GM18861 (cell line): ENCODE results near the gene LGI4.
"Not testable (repeated sequence)": the region's sequence is repeated elsewhere in the genome, so short reads cannot be mapped to it uniquely, and the experiment has no call there.

Experiments
- ATAC-seq: cut with Tn5 transposase; IDR thresholded peaks from one replicate; pipeline ENCODE4 v1.9.1; 2021; ENCODE audit not compliant: unreplicated experiment

The LGI4 gene

DNA sequence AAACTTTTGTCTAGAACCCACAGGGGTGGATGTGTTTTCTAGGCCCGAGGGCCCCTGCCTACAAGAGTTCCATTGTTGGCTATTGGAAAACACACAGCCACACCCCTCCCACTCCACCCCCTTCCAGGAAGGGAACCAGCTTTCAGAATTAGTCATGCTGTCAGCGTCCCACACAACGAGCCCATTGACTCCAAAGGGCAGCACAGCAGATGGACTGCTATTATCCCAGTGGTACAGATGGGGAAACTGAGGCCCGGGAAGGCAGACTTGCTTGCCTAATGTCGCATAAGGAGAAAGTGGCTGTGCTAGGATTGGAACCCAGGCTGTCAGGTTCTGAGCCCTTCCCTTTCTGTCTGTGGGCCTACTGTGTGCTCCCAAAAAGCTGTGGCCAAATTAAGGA lies 27.3 kb downstream of the LGI4 start:
- no peak for ATAC-seq

DNA sequence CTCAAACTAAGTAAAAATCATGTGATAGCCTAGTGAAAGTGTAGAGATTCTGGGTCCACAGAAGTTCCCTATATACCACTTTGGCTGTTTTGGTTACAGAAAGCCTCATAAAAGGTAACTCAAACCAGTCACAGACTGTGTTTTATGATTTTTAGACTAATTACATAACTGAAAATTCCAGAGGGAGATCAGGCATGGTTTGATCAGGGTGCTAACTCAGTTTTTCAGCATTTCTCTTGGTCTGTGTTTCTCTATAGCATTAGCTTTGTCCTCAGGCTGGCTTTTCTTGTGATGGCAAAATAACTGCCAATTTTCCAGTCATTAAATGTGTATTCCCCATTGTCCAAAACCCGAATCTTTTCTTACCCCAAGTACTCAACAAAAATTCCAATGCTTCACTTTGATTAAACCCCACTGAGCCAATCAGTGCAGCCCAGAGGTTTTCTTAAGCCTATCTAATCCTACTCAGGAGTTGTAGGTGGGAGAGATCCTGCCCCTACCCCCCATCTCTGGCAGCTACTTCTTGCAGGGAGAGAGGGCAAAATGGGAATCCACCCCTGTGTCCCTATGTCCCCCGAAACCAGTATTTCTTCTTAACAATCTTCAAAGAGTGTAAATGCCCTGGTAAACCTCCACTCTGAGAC lies 27.8 kb downstream of the LGI4 start:
- no peak for ATAC-seq

DNA sequence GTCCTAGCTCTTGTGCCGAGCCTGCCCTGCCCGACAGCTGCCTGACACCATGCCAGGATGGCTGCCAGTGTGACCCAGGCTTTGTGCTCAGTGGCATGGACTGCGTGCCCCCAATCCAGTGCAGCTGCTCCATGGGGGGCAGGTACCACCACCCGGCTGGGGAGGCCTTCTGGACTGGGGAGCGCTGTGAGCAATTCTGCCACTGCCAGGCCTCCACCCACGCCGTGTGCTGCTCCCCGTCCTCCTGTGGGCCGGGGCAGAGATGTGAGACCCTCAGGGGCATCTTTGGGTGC lies 28.6 kb downstream of the LGI4 start:
- ATAC-seq = no peak

DNA sequence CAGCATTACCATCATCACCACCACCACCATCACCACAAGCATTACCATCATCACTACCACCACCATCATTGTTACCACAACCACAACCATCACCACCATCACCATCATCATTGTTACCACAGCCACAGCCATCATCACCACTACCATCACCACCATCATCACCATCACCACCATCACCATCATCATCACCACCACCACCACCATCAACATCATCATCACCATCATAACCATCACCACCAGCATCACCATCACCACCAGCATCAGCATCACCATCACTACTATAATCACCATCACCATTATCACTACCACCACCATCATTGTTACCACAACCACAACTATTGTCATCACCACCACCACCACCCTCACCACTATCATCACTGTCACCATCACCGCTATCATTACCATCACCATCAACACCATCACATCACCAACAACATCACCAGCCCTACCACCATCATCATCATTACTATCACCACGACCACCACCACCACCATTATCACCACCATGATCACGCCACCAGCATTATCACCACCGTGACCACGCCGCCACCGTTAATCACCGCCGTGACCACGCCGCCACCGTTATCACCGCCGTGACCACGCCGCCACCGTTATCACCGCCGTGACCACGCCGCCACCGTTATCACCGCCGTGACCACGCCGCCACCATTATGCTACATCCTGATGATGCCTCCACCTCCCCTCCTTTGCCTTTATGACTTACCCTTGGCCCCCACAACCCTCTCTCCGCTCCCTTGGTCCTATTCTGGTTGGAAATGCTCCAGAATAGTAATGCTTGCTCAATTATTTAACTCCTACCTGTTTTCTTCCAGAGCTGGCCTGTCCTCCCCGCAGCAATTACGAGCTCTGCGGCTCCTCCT lies 29.2 kb downstream of the LGI4 start:
- ATAC-seq = no peak

DNA sequence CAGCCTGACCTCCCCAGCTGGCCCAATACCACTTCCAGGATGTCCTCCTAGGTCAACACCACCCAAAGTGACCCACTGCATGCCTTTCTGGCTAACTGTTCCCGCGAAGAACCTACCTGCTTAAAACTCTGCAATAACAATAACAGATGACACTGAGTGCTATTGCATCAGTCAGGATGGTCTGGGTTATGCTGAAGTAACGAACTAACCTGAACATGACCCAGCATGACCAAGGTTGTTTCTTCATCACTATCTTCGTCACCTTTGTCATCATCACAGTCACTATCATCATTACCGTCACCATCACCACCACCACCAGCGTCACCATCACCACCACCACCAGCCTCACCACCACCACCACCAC lies 29.8 kb downstream of the LGI4 start:
- ATAC-seq = no peak

DNA sequence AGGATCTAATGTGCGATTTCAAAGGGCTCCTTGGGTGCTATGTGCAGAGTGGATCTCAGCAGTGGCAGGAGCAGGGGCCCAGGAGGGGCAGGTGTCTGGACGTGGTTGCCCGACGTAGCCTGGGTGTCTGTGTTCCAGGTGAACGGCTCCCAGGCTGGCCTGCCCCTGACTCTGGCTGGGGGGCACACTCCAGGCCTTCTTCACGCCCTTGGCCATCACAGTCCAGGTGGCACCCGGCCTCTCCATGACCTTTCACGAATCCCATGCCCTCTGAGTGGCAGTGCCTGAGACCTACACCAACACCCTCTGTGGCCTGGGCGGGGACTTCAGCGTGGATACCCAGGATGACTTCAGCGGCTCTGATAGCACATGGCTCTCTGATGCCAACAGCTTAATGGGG lies 30.5 kb downstream of the LGI4 start:
- no peak for ATAC-seq

DNA sequence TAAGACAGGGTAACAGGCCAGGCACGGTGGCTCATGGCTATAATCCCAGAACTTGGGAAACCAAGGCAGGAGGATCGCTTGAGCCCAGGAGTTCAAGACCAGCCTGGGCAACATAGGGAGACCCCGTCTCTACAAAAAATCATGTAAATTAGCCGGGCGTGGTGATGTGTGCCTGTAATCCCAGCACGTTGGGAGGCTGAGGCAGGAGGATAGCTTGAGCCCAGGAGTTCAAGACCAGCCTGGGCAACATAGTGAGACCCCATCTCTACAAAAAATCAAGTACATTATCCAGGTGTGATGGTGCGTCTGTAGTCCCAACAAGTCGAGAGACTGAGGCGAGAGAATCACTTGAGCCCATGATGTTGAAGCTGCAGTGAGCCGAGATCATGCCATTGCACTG lies 31.2 kb downstream of the LGI4 start:
- ATAC-seq = not testable (repeated sequence)

DNA sequence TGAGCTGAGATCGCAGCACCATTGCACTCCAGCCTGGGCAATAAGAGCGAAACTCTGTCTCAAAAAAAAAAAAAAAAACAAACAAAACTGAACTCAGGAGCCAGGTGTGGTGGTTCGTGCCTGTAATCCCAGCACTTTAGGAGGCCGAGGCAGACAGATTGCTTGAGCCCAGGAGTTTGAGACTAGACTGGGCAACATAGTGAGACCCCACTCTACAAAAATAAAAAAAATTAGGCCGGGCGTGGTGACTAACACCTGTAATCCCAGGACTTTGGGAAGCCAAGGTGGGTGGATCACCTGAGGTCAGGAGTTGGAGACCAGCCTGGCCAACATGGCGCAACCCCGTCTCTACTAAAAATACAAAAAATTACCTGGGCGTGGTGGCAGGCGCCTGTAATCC lies 32.9 kb downstream of the LGI4 start:
- ATAC-seq = not testable (repeated sequence)

DNA sequence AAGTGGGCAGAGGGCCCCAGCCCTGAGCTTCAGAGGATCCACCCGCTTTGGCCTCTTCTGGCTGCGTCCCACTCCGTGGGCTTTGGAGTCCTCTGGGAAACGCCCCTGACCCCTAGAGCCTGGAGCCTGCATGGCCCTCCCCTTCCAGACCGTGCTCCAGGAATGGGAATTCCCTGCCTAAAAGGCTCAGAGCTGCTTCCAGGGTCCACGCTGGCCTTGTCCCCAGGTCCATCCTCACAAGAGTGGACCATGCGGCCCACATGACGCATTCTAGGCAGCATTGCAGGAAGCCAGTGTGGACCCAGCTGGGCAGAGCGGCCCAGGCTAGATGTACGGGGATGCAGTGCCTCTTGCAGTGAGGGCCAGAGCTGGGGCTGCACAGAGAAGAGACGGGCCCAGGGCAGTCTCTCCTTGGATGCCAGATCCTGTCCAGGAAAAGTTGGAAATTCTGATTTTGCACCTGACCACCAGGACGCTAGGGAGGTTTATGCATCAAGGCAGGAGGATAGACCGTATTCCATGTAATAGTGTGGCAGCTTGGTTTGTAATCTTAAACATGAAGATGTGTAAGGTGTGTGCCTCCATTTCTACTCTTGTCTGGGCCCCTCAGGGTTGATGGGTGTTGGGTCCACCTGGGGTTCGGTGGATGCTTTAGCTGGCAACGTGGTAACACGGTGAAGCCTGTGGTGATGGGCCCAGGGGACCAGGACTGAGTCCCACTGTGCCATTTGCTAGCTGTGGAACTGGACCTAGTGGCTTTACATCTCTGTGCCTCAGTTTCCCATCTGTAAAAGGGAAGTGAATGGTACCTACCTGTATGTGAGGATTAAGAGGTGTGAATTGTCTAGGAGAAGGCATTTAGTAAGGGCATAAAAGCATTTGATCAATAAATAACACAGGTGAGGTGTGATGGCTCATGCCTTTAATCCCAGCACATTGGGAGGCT lies 34.0 kb downstream of the LGI4 start:
- no peak for ATAC-seq

DNA sequence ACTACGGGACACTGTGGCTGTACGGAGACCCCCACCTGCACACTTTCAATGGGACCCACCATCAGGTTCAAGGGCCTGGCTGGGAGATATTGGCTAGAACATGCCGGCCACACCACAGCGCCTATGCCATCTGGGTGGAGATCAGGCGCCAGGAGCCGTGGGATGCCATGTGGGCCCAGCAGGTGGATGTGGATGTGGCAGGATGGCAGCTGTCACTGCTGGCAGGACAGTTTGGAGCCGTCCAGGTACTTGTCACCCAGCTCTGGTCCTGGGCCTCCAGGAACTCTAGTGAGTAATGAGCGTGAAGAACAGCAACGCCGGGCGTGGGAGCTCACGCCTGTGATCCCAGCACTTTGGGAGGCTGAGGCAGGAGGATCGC lies 35.0 kb downstream of the LGI4 start:
- ATAC-seq = no peak

DNA sequence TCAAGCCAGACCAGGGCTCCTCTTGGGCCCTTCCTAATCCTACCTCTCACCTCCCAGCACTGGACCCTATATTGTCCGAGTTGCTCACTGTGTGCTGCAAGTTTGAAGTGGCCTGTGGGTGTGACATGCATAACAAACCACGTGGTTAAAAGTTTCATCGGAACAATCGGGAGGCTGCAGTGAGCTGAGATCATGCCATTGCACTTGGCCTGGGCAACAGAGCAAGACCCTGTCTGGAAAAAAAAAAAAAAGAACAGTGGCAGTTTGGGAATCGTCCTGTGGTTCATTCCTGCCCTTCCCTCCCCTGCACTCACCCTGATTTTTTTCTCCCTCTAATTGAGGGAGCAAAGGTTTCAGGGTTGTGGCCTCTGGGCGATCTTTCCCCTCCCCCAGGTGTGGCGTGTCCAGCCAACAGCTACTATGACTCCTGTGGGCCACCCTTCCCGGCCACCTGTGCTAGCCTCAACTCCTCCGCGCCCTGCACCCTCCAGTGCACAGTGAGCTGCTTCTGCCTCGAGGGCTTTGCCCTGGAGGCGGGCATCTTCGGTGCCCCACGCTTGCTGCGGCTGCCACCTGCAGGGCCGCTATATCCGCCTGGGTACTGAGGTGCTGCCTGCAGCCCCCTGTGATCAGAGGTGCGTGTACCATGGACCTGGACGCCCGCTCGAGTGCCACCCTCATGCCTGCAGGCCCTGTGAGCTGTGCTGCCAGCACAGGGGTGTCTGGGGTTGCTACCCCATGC lies 35.5 kb downstream of the LGI4 start:
- ATAC-seq = no peak

DNA sequence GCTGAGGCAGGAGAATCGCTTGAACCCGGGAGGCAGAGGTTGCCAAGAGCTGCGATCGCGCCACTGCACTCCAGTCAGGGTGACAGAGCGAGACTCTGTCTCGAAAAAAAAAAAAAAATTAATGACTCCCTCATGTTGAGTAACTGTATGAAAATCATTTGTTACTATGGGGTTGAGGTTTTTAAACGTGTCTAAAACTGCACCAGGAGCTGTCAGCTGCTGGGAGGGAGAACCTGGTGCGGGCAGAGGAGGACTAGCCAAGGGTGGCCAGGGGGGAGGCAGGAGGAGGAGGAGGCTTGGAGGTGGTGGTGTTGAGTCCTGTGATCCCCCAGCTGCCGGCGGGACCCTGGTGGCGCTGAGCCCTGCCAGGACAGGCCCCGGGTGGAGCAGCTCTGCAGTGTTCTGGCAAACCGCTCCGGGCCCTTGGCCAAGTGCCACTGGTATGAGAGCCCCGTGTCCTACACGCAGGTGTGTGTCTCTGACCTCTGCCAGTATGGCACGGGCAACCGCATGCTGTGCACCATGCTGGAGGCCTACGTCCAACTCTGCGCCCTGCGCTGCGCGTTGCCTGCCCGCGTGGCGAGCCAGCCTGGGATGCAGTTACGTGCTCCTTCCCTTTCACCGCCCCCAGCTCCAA lies 36.3 kb downstream of the LGI4 start:
- no peak for ATAC-seq

DNA sequence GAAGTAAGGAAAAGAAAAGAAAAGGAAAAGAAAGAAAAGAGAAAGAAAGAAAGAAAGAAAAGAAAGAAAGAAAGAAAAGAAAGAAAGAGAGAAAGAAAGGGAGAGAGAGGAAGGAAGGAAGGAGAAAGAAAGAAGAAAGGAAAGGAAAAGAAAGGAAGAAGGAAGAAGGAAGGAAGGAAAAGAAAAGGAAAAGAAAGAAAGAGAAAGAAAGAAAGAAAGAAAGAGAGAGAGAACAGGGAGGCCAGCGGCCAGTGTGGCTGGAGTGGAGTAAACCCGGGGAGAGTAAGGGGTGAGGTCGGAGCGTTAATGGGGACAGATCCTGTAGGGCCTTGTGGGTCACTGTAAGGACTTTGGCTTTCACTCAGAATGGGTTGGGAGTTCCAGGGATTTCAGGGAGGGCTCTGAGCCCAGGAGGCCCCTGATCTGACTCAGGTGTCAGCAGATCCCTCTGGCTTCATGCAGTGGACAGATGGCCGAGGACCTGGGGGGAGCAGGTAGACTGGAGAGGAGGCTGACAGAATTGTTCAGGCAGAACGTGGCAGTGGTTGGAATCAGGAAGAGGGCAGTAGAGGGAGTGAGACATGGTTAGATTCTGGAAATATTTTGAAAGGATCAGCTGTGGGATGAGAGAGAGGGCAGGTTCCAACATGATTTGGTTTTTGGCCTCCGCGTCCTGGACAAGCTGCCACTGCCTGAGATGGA lies 39.0 kb downstream of the LGI4 start:
- ATAC-seq = no peak

DNA sequence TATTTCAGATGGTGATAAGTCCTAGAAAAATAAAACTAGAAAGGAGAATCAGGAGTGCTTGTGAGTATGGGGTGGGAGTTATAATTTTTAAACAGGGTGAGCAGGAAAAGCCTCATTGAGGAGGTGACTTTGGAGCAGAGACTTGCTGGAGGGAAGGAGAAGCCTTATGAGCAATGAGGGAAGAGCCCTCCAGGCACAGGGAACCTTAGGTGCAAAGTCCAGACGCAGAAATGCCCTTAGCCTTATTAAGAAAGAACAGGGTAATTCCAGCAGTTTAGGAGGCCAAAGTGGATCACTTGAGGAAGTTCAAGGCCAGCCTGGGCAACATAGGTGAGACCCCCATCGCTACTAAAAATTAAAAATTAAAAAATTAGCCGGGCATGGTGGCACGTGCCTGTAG lies 40.2 kb downstream of the LGI4 start:
- ATAC-seq = no peak

DNA sequence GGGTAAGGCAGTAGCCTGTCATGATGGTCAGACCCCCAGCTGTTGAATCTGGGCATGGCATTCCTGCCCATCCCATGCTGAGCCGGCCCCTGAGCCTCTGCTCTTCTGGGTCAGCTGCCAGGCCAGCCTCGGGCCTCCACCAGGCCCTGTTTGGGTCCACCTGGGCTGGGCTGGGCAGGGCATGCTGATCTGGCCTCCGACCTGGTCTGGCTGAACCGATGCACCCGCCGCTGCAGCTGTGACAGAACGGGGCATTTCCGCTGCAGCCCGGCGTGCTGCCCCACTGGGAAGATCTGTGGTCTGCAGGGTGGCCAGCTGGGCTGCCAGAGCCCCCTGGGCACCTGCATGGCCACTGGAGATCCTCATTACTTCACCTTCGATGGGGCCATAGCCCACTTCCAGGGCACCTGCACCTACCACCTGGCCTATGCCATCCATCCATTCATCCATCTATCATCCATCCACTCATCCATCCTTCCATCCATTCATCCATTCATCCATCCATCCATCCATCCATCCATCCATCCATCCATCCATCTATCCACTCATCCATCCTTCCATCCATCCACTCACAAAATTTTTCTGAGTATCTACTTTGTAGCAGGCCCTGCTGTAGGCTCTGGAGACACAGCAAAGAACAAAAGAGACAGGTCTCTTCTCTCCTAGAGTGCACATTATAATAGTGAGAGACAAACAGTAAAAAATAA lies 40.8 kb downstream of the LGI4 start:
- no peak for ATAC-seq

DNA sequence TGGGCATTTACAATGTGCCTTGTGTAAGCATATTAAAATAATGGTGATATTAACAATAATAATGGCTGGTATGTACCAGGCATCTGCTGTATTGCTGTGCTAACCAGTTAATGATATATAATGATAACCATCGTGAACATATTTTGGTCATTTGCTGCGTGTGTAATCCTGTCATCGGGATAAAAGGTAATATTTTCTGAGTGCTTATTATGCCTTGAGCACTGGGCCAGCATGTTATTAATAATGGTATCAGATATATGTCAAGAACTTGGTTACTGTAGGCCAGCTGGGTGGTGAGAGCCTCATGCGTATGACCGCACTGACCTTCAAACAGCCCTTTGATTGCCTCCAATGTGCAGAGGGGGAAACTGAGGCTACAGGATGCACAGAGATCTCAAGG lies 41.4 kb downstream of the LGI4 start:
- ATAC-seq = no peak

DNA sequence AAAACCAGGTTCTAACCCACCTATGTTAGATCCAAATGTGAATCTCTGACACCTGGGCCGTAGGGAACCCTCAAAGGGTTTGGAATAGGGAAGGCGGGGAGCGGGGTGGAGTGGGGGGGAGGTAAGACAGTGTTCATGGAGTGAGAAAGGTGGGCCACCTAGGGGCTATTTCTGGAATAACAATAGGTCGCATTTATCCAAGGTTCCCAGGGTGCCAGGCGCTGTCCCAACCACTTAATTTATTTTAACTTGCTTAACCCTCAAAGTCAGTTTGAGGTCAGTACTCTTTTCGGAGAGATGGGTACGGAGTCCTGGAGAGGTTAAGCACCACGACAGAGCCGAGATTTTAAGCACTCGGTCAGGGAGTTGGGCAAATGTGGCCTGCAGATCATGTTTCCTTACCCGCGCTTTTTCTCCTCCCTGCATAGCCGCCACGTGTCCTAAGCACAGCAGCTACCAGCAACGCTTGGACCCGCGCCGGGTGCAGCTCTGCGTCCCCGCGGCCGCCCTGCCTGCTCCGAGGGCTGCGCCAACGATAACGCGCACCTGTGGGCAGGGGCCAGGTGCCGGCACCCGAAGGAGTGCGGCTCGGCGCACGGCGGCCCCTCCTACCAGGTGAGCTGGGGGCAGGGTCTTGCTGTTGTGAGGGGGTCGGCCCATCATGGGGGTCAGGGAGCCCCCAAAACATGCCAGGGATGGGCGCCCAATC lies 44.2 kb downstream of the LGI4 start:
- ATAC-seq = no peak

DNA sequence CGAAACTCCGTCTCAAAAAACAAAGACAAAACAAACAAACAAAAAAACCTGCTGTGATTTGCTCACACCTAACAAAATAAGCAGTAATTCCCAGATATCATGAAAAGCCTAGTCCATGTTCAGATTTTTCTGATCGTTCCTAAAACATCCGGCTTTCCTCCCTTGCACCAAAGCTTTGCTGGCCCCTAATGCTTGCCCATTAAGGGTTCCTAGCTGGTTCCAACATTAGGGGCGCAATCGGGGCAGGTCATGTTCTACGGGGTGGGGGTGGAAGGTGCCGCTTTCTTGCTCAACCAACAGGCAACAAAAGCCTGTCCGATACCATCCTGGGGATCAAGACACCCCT lies 44.7 kb downstream of the LGI4 start:
- ATAC-seq = no peak

DNA sequence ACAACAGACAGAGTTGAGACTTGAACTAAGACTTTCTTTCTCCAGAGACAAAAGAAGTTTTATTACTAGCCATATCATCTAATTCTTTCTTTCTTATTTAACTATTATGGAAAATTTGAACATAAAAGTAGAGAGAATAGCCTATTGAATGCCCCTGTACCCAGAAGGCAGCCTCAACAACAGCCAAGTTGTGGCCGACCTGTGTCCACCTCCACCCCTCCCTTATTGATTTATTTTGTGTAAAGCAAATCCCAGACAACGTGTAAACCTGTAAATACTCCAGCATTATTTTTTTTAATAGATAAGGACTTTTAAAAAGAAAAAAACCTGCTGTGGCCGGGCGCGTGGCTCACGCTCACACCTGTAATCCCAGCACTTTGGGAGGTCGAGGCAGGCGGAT lies 45.3 kb downstream of the LGI4 start:
- no peak for ATAC-seq
